Activated T-helper 17 cell treated with anti-CD3 and anti-CD28 coated beads, Interleukin-2, amount 50 U/mL, for 72 hours (primary cell): ENCODE data around the gene TRANK1. TPM values are rescaled to one million over a fixed set of nuclear protein-coding genes. Genes with fewer than 3 reads are reported as not detected.
A peak's percentile ranks its signal among the peaks of the same experiment; 100 is the strongest.
"Not testable (repeated sequence)": the region's sequence is repeated elsewhere in the genome, so short reads cannot be mapped to it uniquely, and the experiment has no call there.

ENCODE experiments used
- ATAC-seq: fragments of 150-1000 bp; cut with Tn5 transposase; replicated peaks from 2 replicates; pipeline ENCODE4 v1.10.0; 2021; ENCODE audit warnings: mild to moderate bottlenecking, moderate library complexity
- H3K27ac Mint-ChIP-seq: one replicate; pipeline ENCODE4 v1.8.0; 2022; ENCODE audit warnings: mixed read lengths
- H3K27me3 Mint-ChIP-seq: one replicate; pipeline ENCODE4 v1.8.0; 2022; ENCODE audit warnings: mixed read lengths
- H3K36me3 Mint-ChIP-seq: one replicate; pipeline ENCODE4 v1.8.0; 2022; ENCODE audit warnings: low read depth, mild to moderate bottlenecking, mixed read lengths
- H3K4me1 Mint-ChIP-seq: one replicate; pipeline ENCODE4 v1.8.0; 2022; ENCODE audit warnings: mixed read lengths
- H3K4me3 Mint-ChIP-seq: one replicate; pipeline ENCODE4 v1.8.0; 2022; ENCODE audit warnings: mild to moderate bottlenecking, mixed read lengths
- H3K9me3 Mint-ChIP-seq: one replicate; pipeline ENCODE4 v1.8.0; 2022; ENCODE audit warnings: mixed read lengths
- total RNA-seq, 2 donors: library from RNA; stranded (reverse); gene quantifications; one replicate each; pipeline ENCODE4 v1.2.3, GENCODE V29; 2022

TRANK1 gene
- total RNA-seq, 2 donors from 2014 or later = 12.3 to 12.8 TPM

GRCh38 chr3:36895496-36896409 lies 49.1 kb downstream of the TRANK1 start:
- Mint-ChIP-seq H3K4me3 (peak overlapping the region; percentile 30), H3K27ac (no peak overlapping the region), H3K9me3 (no peaks in the 10 kb centered on the region), H3K27me3 (no peaks in the 10 kb centered on the region), H3K4me1 (peaks cover 53% of the 10 kb centered on the region), H3K36me3 (peaks cover 64% of the 10 kb centered on the region)
- ATAC-seq = peak; percentile 68

- Mint-ChIP-seq H3K27ac (no peak overlapping the region), H3K9me3 (no peaks in the 10 kb centered on the region), H3K4me1 (peaks cover 50% of the 10 kb centered on the region), H3K27me3 (no peaks in the 10 kb centered on the region), H3K36me3 (peaks cover 71% of the 10 kb centered on the region), H3K4me3 (no peak overlapping the region)
- ATAC-seq = no peak
Observed at GRCh38 chr3:36894914-36895313, 49.9 kb downstream of the TRANK1 start.

- peaks cover 70% of the 10 kb centered on the region for H3K36me3 Mint-ChIP-seq
- ATAC-seq = no peak
Observed at GRCh38 chr3:36893826-36894225, 51.0 kb downstream of the TRANK1 start.

GRCh38 chr3:36893137-36893557 lies 51.7 kb downstream of the TRANK1 start:
- Mint-ChIP-seq H3K27ac (peak overlapping the region; percentile 81), H3K36me3 (peaks cover 70% of the 10 kb centered on the region), H3K9me3 (no peaks in the 10 kb centered on the region), H3K27me3 (no peaks in the 10 kb centered on the region), H3K4me1 (peaks cover 46% of the 10 kb centered on the region), H3K4me3 (peak overlapping the region; percentile 44)
- peak; percentile 72 for ATAC-seq

More at GRCh38 chr3:36893826-36894225, 51.0 kb downstream of the TRANK1 start:
- Mint-ChIP-seq H3K27me3 (no peaks in the 10 kb centered on the region), H3K27ac (peak overlapping the region; percentile 81), H3K4me3 (peak overlapping the region; percentile 44), H3K4me1 (peaks cover 46% of the 10 kb centered on the region), H3K9me3 (no peaks in the 10 kb centered on the region)

GRCh38 chr3:36892457-36893136 lies 52.3 kb downstream of the TRANK1 start:
- peak overlapping the region; percentile 81 for H3K27ac Mint-ChIP-seq
- H3K27me3 Mint-ChIP-seq = no peaks in the 10 kb centered on the region
- no peaks in the 10 kb centered on the region for H3K9me3 Mint-ChIP-seq
- H3K4me1 Mint-ChIP-seq = peaks cover 45% of the 10 kb centered on the region
- no peak for ATAC-seq
- peak overlapping the region; percentile 44 for H3K4me3 Mint-ChIP-seq
- peaks cover 70% of the 10 kb centered on the region for H3K36me3 Mint-ChIP-seq

GRCh38 chr3:36891701-36892160 lies 53.1 kb downstream of the TRANK1 start:
- H3K36me3 Mint-ChIP-seq = peaks cover 70% of the 10 kb centered on the region
- peaks cover 40% of the 10 kb centered on the region for H3K4me1 Mint-ChIP-seq
- H3K27me3 Mint-ChIP-seq = no peaks in the 10 kb centered on the region
- peak overlapping the region; percentile 39 for H3K4me3 Mint-ChIP-seq
- no peak for ATAC-seq
- no peaks in the 10 kb centered on the region for H3K9me3 Mint-ChIP-seq
- H3K27ac Mint-ChIP-seq = peak overlapping the region; percentile 31

- H3K4me1 Mint-ChIP-seq = peaks cover 38% of the 10 kb centered on the region
- H3K27ac Mint-ChIP-seq, H3K9me3 Mint-ChIP-seq, H3K4me3 Mint-ChIP-seq, H3K27me3 Mint-ChIP-seq, ATAC-seq: not testable (repeated sequence)
- H3K36me3 Mint-ChIP-seq = peaks cover 73% of the 10 kb centered on the region
Observed at GRCh38 chr3:36891097-36891496, 53.8 kb downstream of the TRANK1 start.

- no peak for ATAC-seq
- peaks cover 77% of the 10 kb centered on the region for H3K36me3 Mint-ChIP-seq
- no peaks in the 10 kb centered on the region for H3K9me3 Mint-ChIP-seq
- no peaks in the 10 kb centered on the region for H3K27me3 Mint-ChIP-seq
- peaks cover 30% of the 10 kb centered on the region for H3K4me1 Mint-ChIP-seq
- H3K4me3 Mint-ChIP-seq = no peak overlapping the region
- no peak overlapping the region for H3K27ac Mint-ChIP-seq
Observed at GRCh38 chr3:36890261-36890660, 54.6 kb downstream of the TRANK1 start.

GRCh38 chr3:36881735-36882134 lies 63.1 kb downstream of the TRANK1 start:
- Mint-ChIP-seq H3K9me3 (no peaks in the 10 kb centered on the region), H3K27ac (no peak overlapping the region), H3K36me3 (peaks cover 46% of the 10 kb centered on the region), H3K4me1 (peaks cover 11% of the 10 kb centered on the region), H3K27me3 (no peaks in the 10 kb centered on the region), H3K4me3 (no peak overlapping the region)
- no peak for ATAC-seq

GRCh38 chr3:36879842-36880241 lies 65.0 kb downstream of the TRANK1 start:
- not testable (repeated sequence) for H3K4me3 Mint-ChIP-seq, H3K9me3 Mint-ChIP-seq, ATAC-seq, H3K27me3 Mint-ChIP-seq, H3K27ac Mint-ChIP-seq
- peaks cover 20% of the 10 kb centered on the region for H3K4me1 Mint-ChIP-seq
- peaks cover 30% of the 10 kb centered on the region for H3K36me3 Mint-ChIP-seq

GRCh38 chr3:36877930-36878685 lies 66.7 kb downstream of the TRANK1 start:
- Mint-ChIP-seq H3K36me3 (peaks cover 16% of the 10 kb centered on the region), H3K4me1 (peaks cover 20% of the 10 kb centered on the region), H3K27me3 (no peaks in the 10 kb centered on the region), H3K4me3 (no peak overlapping the region), H3K9me3 (no peaks in the 10 kb centered on the region), H3K27ac (no peak overlapping the region)
- no peak for ATAC-seq

GRCh38 chr3:36876181-36876936 lies 68.5 kb downstream of the TRANK1 start:
- Mint-ChIP-seq H3K36me3 (peaks cover 16% of the 10 kb centered on the region), H3K27ac (peak overlapping the region; percentile 44), H3K27me3 (no peaks in the 10 kb centered on the region), H3K4me1 (peaks cover 20% of the 10 kb centered on the region), H3K9me3 (no peaks in the 10 kb centered on the region), H3K4me3 (peak overlapping the region; percentile 61)
- ATAC-seq = peak; percentile 96

- no peak overlapping the region for H3K4me3 Mint-ChIP-seq
- peaks cover 20% of the 10 kb centered on the region for H3K4me1 Mint-ChIP-seq
- no peak overlapping the region for H3K27ac Mint-ChIP-seq
- ATAC-seq = no peak
- no peaks in the 10 kb centered on the region for H3K27me3 Mint-ChIP-seq
- peaks cover 18% of the 10 kb centered on the region for H3K36me3 Mint-ChIP-seq
- no peaks in the 10 kb centered on the region for H3K9me3 Mint-ChIP-seq
Observed at GRCh38 chr3:36875397-36875796, 69.5 kb downstream of the TRANK1 start.

GRCh38 chr3:36874424-36874823 lies 70.4 kb downstream of the TRANK1 start:
- Mint-ChIP-seq H3K36me3 (peaks cover 22% of the 10 kb centered on the region), H3K27me3 (no peaks in the 10 kb centered on the region), H3K9me3 (no peaks in the 10 kb centered on the region), H3K27ac (no peak overlapping the region), H3K4me1 (peaks cover 20% of the 10 kb centered on the region), H3K4me3 (no peak overlapping the region)
- ATAC-seq = no peak
